GM19238 (cell line): ENCODE data around the gene EPHA6.

Source experiments
- DNase-seq: peaks from one replicate; pipeline ENCODE4 v3.0.0; 2011; ENCODE audit warnings: low spot score; ENCODE audit not compliant: insufficient read length

EPHA6 gene

GRCh38 chr3:97772926-97773325 lies 958.5 kb downstream of the EPHA6 start:
- DNase-seq = no peak

DNA sequence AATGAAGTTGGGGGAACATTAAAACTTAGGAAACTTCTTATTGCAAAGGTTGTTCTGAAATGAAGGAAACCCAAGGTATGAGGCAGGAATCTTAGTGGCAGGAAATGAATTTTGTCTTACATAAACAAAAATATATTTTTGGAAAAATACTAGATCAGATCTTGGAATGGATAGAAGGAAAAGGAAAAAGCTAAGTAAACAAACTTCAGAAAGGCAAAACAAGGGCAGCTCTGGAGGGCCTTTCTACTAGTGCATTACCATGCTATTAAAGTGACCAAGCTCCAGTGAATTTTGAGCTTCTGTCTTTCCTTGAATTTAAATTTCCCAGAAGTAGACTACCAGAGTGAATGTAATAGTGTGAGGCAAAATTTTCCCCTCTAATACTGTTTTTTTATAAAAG lies 963.8 kb downstream of the EPHA6 start:
- DNase-seq = no peak

DNA sequence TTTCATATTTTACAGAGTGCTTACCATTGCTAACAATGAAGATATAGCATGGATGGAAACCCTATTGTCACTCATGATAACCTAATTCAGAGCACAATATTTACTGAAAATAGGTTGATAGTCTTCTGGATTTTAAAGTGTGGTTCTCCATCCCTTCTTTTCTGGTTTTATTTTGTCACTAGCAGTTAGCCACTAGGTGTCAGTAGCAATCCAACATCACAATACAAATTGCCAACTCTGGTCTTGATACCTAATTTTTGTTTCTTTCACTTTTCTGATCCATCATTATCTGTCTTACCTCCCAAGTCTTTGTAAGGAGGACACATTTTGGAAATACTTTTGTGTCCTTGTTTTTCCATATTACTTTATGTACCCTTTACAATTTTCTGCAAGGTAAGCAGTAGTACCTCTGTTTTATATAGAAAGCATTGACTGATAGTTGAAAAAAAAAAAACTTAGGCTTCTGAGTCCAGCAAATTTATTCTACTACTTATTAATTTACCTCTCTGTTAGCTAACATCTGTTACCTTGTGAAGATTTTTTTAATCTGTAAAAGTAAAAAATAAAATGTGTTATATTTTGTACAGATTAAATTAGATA lies 979.1 kb downstream of the EPHA6 start:
- DNase-seq = no peak

DNA sequence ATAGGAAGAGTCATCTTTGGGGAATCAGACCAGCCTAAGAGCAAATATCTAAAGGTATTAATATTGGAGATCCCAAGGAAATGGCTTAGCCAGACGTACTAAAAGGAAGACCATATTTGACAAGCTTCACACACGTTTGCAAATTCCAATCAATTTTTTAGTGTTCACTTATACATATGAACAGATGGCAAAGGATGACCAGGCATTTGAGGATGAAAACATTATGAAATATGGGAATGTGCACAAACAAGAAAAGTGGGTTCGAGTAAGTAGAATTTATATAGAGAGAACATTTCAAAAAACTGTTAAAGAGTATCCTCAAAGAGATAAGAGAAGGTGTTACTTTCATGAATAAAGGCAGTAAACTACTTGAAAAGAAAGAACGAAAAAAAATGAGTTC lies 981.6 kb downstream of the EPHA6 start:
- DNase-seq = no peak
